NCI-H1092 (cell line): ENCODE measurements around the gene NEIL3.
"Not testable (repeated sequence)": the region's sequence is repeated elsewhere in the genome, so short reads cannot be mapped to it uniquely, and the experiment has no call there.

Experiments
- DNase-seq: peaks from one replicate; lab custom pipeline; 2025; lab: John Stamatoyannopoulos, UW

The NEIL3 gene

GRCh38 chr4:177302371-177303100 lies 7.1 kb upstream of the NEIL3 start:
- no peak for DNase-seq

- DNase-seq, result no peak
Observed at GRCh38 chr4:177304094-177304493, 5.6 kb upstream of the NEIL3 start.

GRCh38 chr4:177304864-177305263 lies 4.8 kb upstream of the NEIL3 start:
- DNase-seq, result not testable (repeated sequence)

GRCh38 chr4:177308125-177308524 lies 1.5 kb upstream of the NEIL3 start:
- DNase-seq, result no peak

GRCh38 chr4:177308847-177309521 lies 690 bp upstream of the NEIL3 start:
- DNase-seq, result no peak

- no peak for DNase-seq
Observed at GRCh38 chr4:177311589-177311988, 1.9 kb downstream of the NEIL3 start.

- no peak for DNase-seq
Observed at GRCh38 chr4:177313263-177313662, 3.6 kb downstream of the NEIL3 start.

GRCh38 chr4:177315767-177316464 lies 6.2 kb downstream of the NEIL3 start:
- DNase-seq, result no peak

- no peak for DNase-seq
Observed at GRCh38 chr4:177320721-177321120, 11.0 kb downstream of the NEIL3 start.

GRCh38 chr4:177321647-177322046 lies 12.0 kb downstream of the NEIL3 start:
- no peak for DNase-seq

GRCh38 chr4:177322266-177322665 lies 12.6 kb downstream of the NEIL3 start:
- no peak for DNase-seq

GRCh38 chr4:177322881-177323280 lies 13.2 kb downstream of the NEIL3 start:
- no peak for DNase-seq

GRCh38 chr4:177323416-177323815 lies 13.7 kb downstream of the NEIL3 start:
- no peak for DNase-seq

GRCh38 chr4:177332119-177332518 lies 22.4 kb downstream of the NEIL3 start:
- no peak for DNase-seq

- no peak for DNase-seq
Observed at GRCh38 chr4:177339477-177340374, 30.1 kb downstream of the NEIL3 start.

GRCh38 chr4:177348348-177348747 lies 38.7 kb downstream of the NEIL3 start:
- no peak for DNase-seq

GRCh38 chr4:177349191-177349590 lies 39.5 kb downstream of the NEIL3 start:
- DNase-seq, result no peak

GRCh38 chr4:177351622-177352244 lies 42.1 kb downstream of the NEIL3 start:
- DNase-seq, result no peak

GRCh38 chr4:177356206-177356605 lies 46.5 kb downstream of the NEIL3 start:
- DNase-seq, result no peak

- no peak for DNase-seq
Observed at GRCh38 chr4:177356921-177357320, 47.2 kb downstream of the NEIL3 start.

- DNase-seq, result no peak
Observed at GRCh38 chr4:177367336-177367735, 57.7 kb downstream of the NEIL3 start.

- DNase-seq, result no peak
Observed at GRCh38 chr4:177369372-177369771, 59.7 kb downstream of the NEIL3 start.
